Measurements from ENCODE around the gene CREB3L2. TPM values are rescaled to one million over a fixed set of nuclear protein-coding genes. Genes with fewer than 3 reads are reported as not detected.

The CREB3L2 gene
- total and polyA plus RNA-seq, 2 of the 13 experiments (the other 11 are each of a cell fraction or from before 2014, with no cell fraction given) = 22.1 to 41.1 TPM

- TF ChIP-seq ZNF710 (CRISPR knock-in tag; IDR thresholded peaks at IDR 0.05; ENCODE audit: borderline replicate concordance) (peak; percentile 44; the same call in 1 of the 2 replicates), ZNF512B (CRISPR knock-in tag; IDR thresholded peaks at IDR 0.05; ENCODE audit: borderline replicate concordance) (peak; percentile 93; the same call in 1 of the 2 replicates), STAG1 (CRISPR knock-in tag; IDR thresholded peaks at IDR 0.05) (peak; percentile 94), ELF1 (CRISPR knock-in tag; IDR thresholded peaks at IDR 0.05) (no peak), KAT8 (CRISPR knock-in tag; IDR thresholded peaks at IDR 0.05) (0 out of 2 replicates have a peak, but pooled peaks have one; percentile 32), ZBTB20 (CRISPR knock-in tag; IDR thresholded peaks at IDR 0.05; ENCODE audit: borderline replicate concordance, low read depth) (peak; percentile 48; the same call in 1 of the 2 replicates), NONO (IDR thresholded peaks at IDR 0.05) (no peak), NONO (CRISPR knock-in tag; conservative IDR thresholded peaks at IDR 0.05) (0 out of 2 replicates have a peak, but pooled peaks have one; percentile 37), TEAD3 (CRISPR knock-in tag; optimal IDR thresholded peaks at IDR 0.05; ENCODE audit: borderline replicate concordance) (peak; percentile 49), ZNF788 (CRISPR knock-in tag; IDR thresholded peaks at IDR 0.05; ENCODE audit: borderline replicate concordance) (peak; percentile 42; the same call in 1 of the 2 replicates), ZNF878 (CRISPR knock-in tag; IDR thresholded peaks at IDR 0.05) (no peak), BCL3 (CRISPR knock-in tag; IDR thresholded peaks at IDR 0.05) (0 out of 2 replicates have a peak, but pooled peaks have one; percentile 15), THRA (CRISPR knock-in tag; IDR thresholded peaks at IDR 0.05; ENCODE audit: borderline replicate concordance) (no peak), ZNF44 (CRISPR knock-in tag; IDR thresholded peaks at IDR 0.05) (0 out of 2 replicates have a peak, but pooled peaks have one; percentile 20), RBM22 (optimal IDR thresholded peaks at IDR 0.05; ENCODE audit: low read length) (peak; percentile 85), ZNF570 (CRISPR knock-in tag; IDR thresholded peaks at IDR 0.05; ENCODE audit: borderline replicate concordance) (no peak), ZNF501 (CRISPR knock-in tag; IDR thresholded peaks at IDR 0.05) (no peak), ZMAT3 (CRISPR knock-in tag; conservative IDR thresholded peaks at IDR 0.05) (no peak)
- TF ChIP-seq, protein P1, sequence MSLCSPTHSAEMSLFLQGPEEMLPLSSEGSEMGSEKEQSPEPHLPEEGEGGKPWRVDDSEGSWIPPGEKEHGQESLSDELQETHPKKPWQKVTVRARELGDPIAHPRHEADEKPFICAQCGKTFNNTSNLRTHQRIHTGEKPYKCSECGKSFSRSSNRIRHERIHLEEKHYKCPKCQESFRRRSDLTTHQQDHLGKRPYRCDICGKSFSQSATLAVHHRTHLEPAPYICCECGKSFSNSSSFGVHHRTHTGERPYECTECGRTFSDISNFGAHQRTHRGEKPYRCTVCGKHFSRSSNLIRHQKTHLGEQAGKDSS (CRISPR knock-in tag; IDR thresholded peaks at IDR 0.05; ENCODE audit: borderline replicate concordance, low read depth) = peak; percentile 57; the same call in 1 of the 2 replicates
Observed at GRCh38 chr7:137898839-137899721, 102.8 kb downstream of the CREB3L2 start (continued).
